ENCODE results near the gene SAMD3.

Gene SAMD3

DNA sequence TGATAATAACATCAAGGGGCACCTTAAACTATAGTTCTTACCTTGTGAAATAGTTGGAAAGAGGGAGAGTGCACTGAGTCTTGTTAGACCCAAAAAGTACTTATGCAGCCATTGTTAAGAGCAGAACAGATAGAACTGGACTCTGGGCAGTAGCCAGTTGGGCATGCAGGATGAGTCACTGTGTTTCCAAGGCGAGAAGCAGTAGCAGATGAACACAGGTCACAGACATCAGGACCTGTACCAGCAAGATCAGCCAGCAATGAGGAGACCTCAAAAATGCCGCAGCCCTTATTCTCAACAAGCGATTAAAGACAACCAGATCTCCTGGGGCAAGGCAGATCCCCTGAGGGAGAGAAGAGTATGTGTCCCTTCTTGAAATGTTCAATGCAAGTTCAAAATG is 79.0 kb downstream of the SAMD3 start:
- no peaks in the 10 kb centered on the region for H3K4me1 ChIP-seq (ENCODE audit: control insufficient read depth, insufficient read depth, low read length)
- H3K9me3 ChIP-seq (replicated peaks; ENCODE audit: low read length) = no peaks in the 10 kb centered on the region
- H3K9ac ChIP-seq (ENCODE audit: low read depth, low read length) = no peak overlapping the region
- H3K36me3 ChIP-seq (ENCODE audit: insufficient read depth, low read length) = peaks cover 3% of the 10 kb centered on the region
- H3K4me3 ChIP-seq (ENCODE audit: low read length) = no peak overlapping the region
- H3K4me2 ChIP-seq (ENCODE audit: low read length) = no peak overlapping the region
- no peaks in the 10 kb centered on the region for H3K27me3 ChIP-seq (ENCODE audit: control insufficient read depth, insufficient read depth, low read length)

DNA sequence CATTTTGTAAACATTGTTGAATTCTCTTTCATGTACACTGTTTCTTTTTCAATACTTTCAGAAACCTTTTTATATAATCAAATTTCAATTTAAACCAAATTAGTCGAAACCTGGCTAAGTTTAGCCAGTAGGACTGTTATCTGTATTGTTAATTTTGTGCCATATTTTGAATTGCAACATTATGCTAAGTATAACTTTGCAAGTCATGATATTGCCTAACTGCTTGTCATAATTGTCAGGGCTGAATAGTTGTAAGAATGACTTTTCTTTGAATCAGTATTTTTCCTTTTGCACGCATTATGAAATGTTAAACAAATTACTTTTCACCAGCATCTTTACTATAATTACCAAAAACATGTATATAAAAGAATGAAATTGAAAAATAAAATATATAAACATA is 82.7 kb downstream of the SAMD3 start:
- Histone ChIP-seq H3K9me3 (replicated peaks; ENCODE audit: low read length) (no peaks in the 10 kb centered on the region), H3K36me3 (ENCODE audit: insufficient read depth, low read length) (peaks cover 12% of the 10 kb centered on the region), H3K27me3 (ENCODE audit: control insufficient read depth, insufficient read depth, low read length) (no peaks in the 10 kb centered on the region), H3K4me1 (ENCODE audit: control insufficient read depth, insufficient read depth, low read length) (no peaks in the 10 kb centered on the region), H3K4me2 (ENCODE audit: low read length) (no peak overlapping the region), H3K9ac (ENCODE audit: low read depth, low read length) (no peak overlapping the region), H3K4me3 (ENCODE audit: low read length) (no peak overlapping the region)

DNA sequence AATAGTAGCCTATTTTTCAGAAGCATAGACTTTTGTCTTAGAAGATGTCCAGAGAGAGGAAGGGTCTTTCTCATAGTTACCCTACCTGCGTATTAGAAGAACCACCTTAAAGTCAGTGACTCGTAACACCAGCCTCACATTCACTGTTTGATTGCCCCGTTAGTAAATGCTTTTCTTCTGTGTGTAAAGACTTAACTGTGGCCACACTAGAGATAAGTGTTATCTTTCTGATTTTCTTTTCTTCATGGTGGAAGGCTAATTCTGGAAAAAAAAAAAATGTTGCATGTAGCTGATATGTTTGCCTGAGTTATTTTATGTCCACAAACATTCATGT is 83.9 kb downstream of the SAMD3 start:
- H3K9ac ChIP-seq (ENCODE audit: low read depth, low read length) = no peak overlapping the region
- H3K4me3 ChIP-seq (ENCODE audit: low read length) = no peak overlapping the region
- peaks cover 12% of the 10 kb centered on the region for H3K36me3 ChIP-seq (ENCODE audit: insufficient read depth, low read length)
- H3K4me2 ChIP-seq (ENCODE audit: low read length) = no peak overlapping the region
- H3K9me3 ChIP-seq (replicated peaks; ENCODE audit: low read length) = no peaks in the 10 kb centered on the region
- no peaks in the 10 kb centered on the region for H3K27me3 ChIP-seq (ENCODE audit: control insufficient read depth, insufficient read depth, low read length)
- no peaks in the 10 kb centered on the region for H3K4me1 ChIP-seq (ENCODE audit: control insufficient read depth, insufficient read depth, low read length)

DNA sequence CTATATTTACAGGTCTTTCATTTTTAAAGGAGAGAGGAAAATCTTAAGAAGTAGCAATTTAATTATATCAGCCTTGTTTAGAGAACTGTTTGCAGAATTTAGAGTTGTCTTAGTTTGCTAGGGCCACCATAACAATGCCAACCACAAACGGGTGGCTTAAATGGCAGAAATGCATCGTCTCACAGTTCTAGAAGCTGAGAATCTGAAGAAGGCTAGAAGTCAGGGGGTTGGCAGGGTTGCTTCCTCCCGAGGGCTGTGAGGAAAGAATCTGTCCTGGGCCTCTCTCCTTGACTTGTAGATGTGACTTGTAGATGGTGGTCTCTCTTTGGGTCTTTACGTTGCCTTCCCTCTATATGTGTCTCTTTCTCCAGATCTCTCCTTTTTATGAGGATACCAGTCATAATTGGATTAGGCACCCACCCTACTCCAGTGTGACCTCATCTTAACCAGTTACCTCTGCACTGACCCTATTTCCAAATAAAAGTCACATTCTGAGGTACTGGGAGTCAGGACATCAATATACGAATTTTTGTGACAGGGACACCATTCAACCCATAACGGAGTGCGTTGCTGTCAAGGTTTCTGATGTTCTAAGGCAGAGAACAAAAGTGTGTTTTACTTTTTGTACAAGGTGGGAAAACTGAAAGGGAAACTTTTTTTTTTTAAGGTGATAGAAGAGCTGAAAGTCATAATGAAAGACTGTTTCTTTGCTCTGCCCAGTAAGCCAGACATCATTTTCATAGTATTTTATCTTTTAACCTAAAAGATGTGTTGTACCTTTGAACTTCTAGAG is 84.4 kb downstream of the SAMD3 start:
- Histone ChIP-seq H3K4me1 (ENCODE audit: control insufficient read depth, insufficient read depth, low read length) (no peaks in the 10 kb centered on the region), H3K9me3 (replicated peaks; ENCODE audit: low read length) (no peaks in the 10 kb centered on the region), H3K36me3 (ENCODE audit: insufficient read depth, low read length) (peaks cover 12% of the 10 kb centered on the region), H3K4me3 (ENCODE audit: low read length) (no peak overlapping the region), H3K4me2 (ENCODE audit: low read length) (no peak overlapping the region), H3K27me3 (ENCODE audit: control insufficient read depth, insufficient read depth, low read length) (no peaks in the 10 kb centered on the region), H3K9ac (ENCODE audit: low read depth, low read length) (no peak overlapping the region)

DNA sequence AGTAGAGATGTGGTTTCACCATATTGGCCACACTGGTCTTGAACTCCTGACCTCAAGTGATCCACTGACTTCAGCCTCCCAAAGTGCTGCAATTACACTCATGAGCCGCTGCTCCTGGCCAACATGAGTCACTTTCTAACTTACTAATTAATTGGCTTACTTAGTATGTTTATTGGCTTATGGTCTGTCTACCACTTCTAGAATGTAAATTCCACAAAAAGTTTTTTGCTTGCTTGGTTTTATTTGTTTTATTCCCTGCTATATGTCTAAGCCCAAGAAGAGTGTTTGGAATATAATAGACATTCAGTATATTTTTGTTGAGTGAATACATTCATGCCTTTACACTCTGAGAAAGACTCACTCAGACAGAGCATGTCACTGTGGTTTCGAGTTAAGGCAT is 86.0 kb downstream of the SAMD3 start:
- no peaks in the 10 kb centered on the region for H3K27me3 ChIP-seq (ENCODE audit: control insufficient read depth, insufficient read depth, low read length)
- H3K9ac ChIP-seq (ENCODE audit: low read depth, low read length) = no peak overlapping the region
- H3K9me3 ChIP-seq (replicated peaks; ENCODE audit: low read length) = no peaks in the 10 kb centered on the region
- H3K36me3 ChIP-seq (ENCODE audit: insufficient read depth, low read length) = peaks cover 12% of the 10 kb centered on the region
- H3K4me1 ChIP-seq (ENCODE audit: control insufficient read depth, insufficient read depth, low read length) = no peaks in the 10 kb centered on the region
- H3K4me2 ChIP-seq (ENCODE audit: low read length) = no peak overlapping the region
- no peak overlapping the region for H3K4me3 ChIP-seq (ENCODE audit: low read length)

DNA sequence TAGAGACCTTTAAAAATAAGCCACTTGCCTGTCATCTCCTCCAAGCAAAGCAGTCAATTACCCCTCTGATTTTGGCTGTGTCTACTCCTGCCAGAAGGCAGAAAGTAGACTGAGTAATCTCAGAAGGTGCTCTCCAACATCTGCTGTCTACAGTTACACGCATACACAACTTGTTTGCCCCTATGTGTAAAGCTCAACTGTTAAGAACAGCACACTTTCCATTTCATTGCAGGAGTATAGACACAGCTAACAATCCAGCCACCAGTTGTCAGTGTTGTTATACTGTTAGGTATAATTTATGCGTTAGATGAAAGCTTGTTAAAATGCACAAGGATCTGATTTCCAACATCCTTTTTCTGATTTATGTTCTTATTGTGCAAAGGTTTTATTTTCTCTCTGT is 88.2 kb downstream of the SAMD3 start:
- Histone ChIP-seq H3K9ac (ENCODE audit: low read depth, low read length) (no peak overlapping the region), H3K36me3 (ENCODE audit: insufficient read depth, low read length) (peaks cover 10% of the 10 kb centered on the region), H3K4me1 (ENCODE audit: control insufficient read depth, insufficient read depth, low read length) (peaks cover 4% of the 10 kb centered on the region), H3K9me3 (replicated peaks; ENCODE audit: low read length) (no peaks in the 10 kb centered on the region), H3K4me2 (ENCODE audit: low read length) (no peak overlapping the region), H3K27me3 (ENCODE audit: control insufficient read depth, insufficient read depth, low read length) (no peaks in the 10 kb centered on the region), H3K4me3 (ENCODE audit: low read length) (no peak overlapping the region)

- Histone ChIP-seq H3K9me3 (replicated peaks; ENCODE audit: low read length) (no peaks in the 10 kb centered on the region), H3K4me2 (ENCODE audit: low read length) (no peak overlapping the region), H3K27me3 (ENCODE audit: control insufficient read depth, insufficient read depth, low read length) (no peaks in the 10 kb centered on the region), H3K36me3 (ENCODE audit: insufficient read depth, low read length) (peaks cover 5% of the 10 kb centered on the region), H3K9ac (ENCODE audit: low read depth, low read length) (no peak overlapping the region), H3K4me1 (ENCODE audit: control insufficient read depth, insufficient read depth, low read length) (peaks cover 4% of the 10 kb centered on the region), H3K4me3 (ENCODE audit: low read length) (no peak overlapping the region)
Observed at GRCh38 chr6:130132286-130132701, 90.5 kb downstream of the SAMD3 start.

DNA sequence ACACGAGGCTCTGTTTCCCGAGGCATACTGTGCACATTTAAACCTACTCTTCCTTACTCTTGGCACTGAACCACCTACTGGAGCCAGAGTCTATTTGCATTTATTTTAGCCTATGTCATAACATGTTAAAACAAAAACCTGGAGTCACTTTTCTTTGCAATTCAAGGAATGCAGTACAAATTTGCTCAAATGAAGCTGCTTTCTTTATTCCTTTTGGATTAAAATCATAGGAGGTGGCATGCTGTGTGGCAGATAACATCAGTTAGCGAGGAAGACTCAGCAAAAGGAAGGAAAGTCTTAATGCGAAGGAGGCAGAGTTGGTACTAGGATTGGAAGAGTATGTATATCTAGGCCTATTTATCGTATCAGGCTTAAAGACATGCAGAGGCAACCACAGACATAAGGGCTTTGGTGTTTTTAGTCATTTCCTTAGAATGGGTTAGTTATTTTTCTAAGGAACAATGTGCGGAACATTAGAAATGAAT is 92.9 kb downstream of the SAMD3 start:
- Histone ChIP-seq H3K9me3 (replicated peaks; ENCODE audit: low read length) (no peaks in the 10 kb centered on the region), H3K4me2 (ENCODE audit: low read length) (no peak overlapping the region), H3K4me3 (ENCODE audit: low read length) (no peak overlapping the region), H3K4me1 (ENCODE audit: control insufficient read depth, insufficient read depth, low read length) (peaks cover 4% of the 10 kb centered on the region), H3K36me3 (ENCODE audit: insufficient read depth, low read length) (no peaks in the 10 kb centered on the region), H3K27me3 (ENCODE audit: control insufficient read depth, insufficient read depth, low read length) (no peaks in the 10 kb centered on the region), H3K9ac (ENCODE audit: low read depth, low read length) (no peak overlapping the region)

DNA sequence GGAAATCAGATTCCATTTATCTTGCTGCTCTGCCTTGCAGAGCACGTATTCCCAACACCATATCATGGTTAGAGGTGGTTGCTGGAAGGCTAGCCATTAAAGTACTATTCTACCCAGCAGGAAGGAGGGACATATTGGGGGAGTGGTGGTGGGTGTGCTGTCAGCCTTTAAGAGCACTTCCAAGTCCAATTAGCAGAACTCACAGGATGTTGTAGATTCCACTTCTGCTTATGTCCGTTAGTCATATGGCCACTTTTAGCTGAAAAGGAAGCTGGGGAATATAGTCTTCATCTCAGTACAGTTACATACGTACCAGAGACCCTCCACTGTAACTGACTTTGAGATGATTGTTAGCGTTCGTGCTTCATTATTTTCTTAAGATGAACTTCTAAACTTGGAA is 94.4 kb downstream of the SAMD3 start:
- H3K36me3 ChIP-seq (ENCODE audit: insufficient read depth, low read length) = no peaks in the 10 kb centered on the region
- H3K4me2 ChIP-seq (ENCODE audit: low read length) = no peak overlapping the region
- no peaks in the 10 kb centered on the region for H3K9me3 ChIP-seq (replicated peaks; ENCODE audit: low read length)
- no peaks in the 10 kb centered on the region for H3K27me3 ChIP-seq (ENCODE audit: control insufficient read depth, insufficient read depth, low read length)
- H3K4me1 ChIP-seq (ENCODE audit: control insufficient read depth, insufficient read depth, low read length) = peaks cover 4% of the 10 kb centered on the region
- H3K9ac ChIP-seq (ENCODE audit: low read depth, low read length) = no peak overlapping the region
- H3K4me3 ChIP-seq (ENCODE audit: low read length) = no peak overlapping the region

GRCh38 chr6:130127195-130127594 is 95.6 kb downstream of the SAMD3 start:
- H3K9me3 ChIP-seq (replicated peaks; ENCODE audit: low read length) = no peaks in the 10 kb centered on the region
- H3K36me3 ChIP-seq (ENCODE audit: insufficient read depth, low read length) = no peaks in the 10 kb centered on the region
- H3K4me3 ChIP-seq (ENCODE audit: low read length) = no peak overlapping the region
- H3K4me2 ChIP-seq (ENCODE audit: low read length) = no peak overlapping the region
- H3K27me3 ChIP-seq (ENCODE audit: control insufficient read depth, insufficient read depth, low read length) = no peaks in the 10 kb centered on the region
- no peak overlapping the region for H3K9ac ChIP-seq (ENCODE audit: low read depth, low read length)
- H3K4me1 ChIP-seq (ENCODE audit: control insufficient read depth, insufficient read depth, low read length) = peaks cover 4% of the 10 kb centered on the region

- Histone ChIP-seq H3K4me3 (ENCODE audit: low read length) (no peak overlapping the region), H3K27me3 (ENCODE audit: control insufficient read depth, insufficient read depth, low read length) (no peaks in the 10 kb centered on the region), H3K4me1 (ENCODE audit: control insufficient read depth, insufficient read depth, low read length) (no peaks in the 10 kb centered on the region), H3K9ac (ENCODE audit: low read depth, low read length) (no peak overlapping the region), H3K9me3 (replicated peaks; ENCODE audit: low read length) (no peaks in the 10 kb centered on the region), H3K36me3 (ENCODE audit: insufficient read depth, low read length) (no peaks in the 10 kb centered on the region), H3K4me2 (ENCODE audit: low read length) (no peak overlapping the region)
Observed at GRCh38 chr6:130122243-130122642, 100.5 kb downstream of the SAMD3 start.

GRCh38 chr6:130120731-130121130 is 102.0 kb downstream of the SAMD3 start:
- no peaks in the 10 kb centered on the region for H3K27me3 ChIP-seq (ENCODE audit: control insufficient read depth, insufficient read depth, low read length)
- H3K4me2 ChIP-seq (ENCODE audit: low read length) = no peak overlapping the region
- H3K4me3 ChIP-seq (ENCODE audit: low read length) = no peak overlapping the region
- H3K36me3 ChIP-seq (ENCODE audit: insufficient read depth, low read length) = no peaks in the 10 kb centered on the region
- no peak overlapping the region for H3K9ac ChIP-seq (ENCODE audit: low read depth, low read length)
- H3K4me1 ChIP-seq (ENCODE audit: control insufficient read depth, insufficient read depth, low read length) = no peaks in the 10 kb centered on the region
- H3K9me3 ChIP-seq (replicated peaks; ENCODE audit: low read length) = no peaks in the 10 kb centered on the region

Measured in skeletal muscle satellite cell (primary cell).